ENCODE data around the gene LORICRIN.

LORICRIN gene

GRCh38 chr1:153271711-153272110, 12.2 kb downstream of the LORICRIN start:
- H3K27ac ChIP-seq (ENCODE audit: low read depth, low read length), result no peak overlapping the region
- H3K9ac ChIP-seq (ENCODE audit: low read depth, low read length), result no peak overlapping the region
- no peaks in the 10 kb centered on the region for H3K4me1 ChIP-seq (ENCODE audit: control insufficient read depth, insufficient read depth, low read length)
- no peaks in the 10 kb centered on the region for H3K9me3 ChIP-seq (ENCODE audit: control insufficient read depth, insufficient read depth, low read length)
- peaks cover 1% of the 10 kb centered on the region; the same call in 1 of the 2 replicates for H3K27me3 ChIP-seq (ENCODE audit: control insufficient read depth, insufficient read depth, low read length)
- H3K4me3 ChIP-seq (ENCODE audit: low read depth, low read length), result no peak overlapping the region
- no peaks in the 10 kb centered on the region for H3K36me3 ChIP-seq (ENCODE audit: control insufficient read depth, insufficient read depth, low read length)

DNA sequence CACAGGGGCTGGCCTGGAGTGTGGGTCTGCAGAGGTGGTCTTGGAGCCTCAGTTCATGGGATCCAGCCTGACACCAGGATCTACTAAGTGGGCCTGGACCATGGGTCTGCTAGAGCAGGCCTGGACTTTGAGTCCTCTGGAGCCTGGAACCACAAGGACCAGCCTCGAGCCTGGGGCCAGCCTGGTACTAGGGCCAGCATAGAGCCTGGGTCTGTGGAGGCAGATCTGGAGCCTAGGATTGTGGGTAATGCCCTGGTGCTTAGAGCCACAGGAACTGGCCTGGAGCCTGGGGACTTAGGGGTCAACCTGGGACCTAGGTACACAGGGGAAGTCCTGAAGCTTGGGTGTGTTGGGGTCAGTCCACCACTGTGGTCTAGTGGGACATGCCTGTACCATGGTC, 12.7 kb downstream of the LORICRIN start:
- Histone ChIP-seq H3K27me3 (ENCODE audit: control insufficient read depth, insufficient read depth, low read length) (no peaks in the 10 kb centered on the region; the same call in 1 of the 2 replicates), H3K27ac (ENCODE audit: low read depth, low read length) (no peak overlapping the region), H3K4me3 (ENCODE audit: low read depth, low read length) (no peak overlapping the region), H3K36me3 (ENCODE audit: control insufficient read depth, insufficient read depth, low read length) (no peaks in the 10 kb centered on the region), H3K4me1 (ENCODE audit: control insufficient read depth, insufficient read depth, low read length) (no peaks in the 10 kb centered on the region), H3K9me3 (ENCODE audit: control insufficient read depth, insufficient read depth, low read length) (no peaks in the 10 kb centered on the region), H3K9ac (ENCODE audit: low read depth, low read length) (no peak overlapping the region)

DNA sequence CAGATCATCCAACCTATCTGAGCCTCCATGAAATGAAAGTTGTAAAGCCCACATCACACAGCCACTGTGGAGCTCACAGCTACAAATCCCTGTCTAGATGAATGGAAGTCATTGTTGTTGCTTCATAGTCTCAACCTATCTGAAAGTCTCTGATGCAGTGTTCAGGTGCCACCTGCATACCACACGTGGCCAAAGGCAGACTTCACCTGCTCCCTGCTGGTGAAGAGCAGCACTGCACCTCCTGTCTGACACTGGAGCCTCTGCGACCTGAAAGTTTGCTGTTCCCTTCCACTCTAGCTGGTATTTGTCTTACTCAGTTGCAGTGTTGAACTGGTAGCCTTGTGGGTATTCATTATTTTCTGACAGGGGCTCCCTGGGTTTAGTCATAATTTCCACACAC, 18.4 kb downstream of the LORICRIN start:
- Histone ChIP-seq H3K4me1 (ENCODE audit: control insufficient read depth, insufficient read depth, low read length) (no peaks in the 10 kb centered on the region), H3K27ac (ENCODE audit: low read depth, low read length) (no peak overlapping the region), H3K36me3 (ENCODE audit: control insufficient read depth, insufficient read depth, low read length) (no peaks in the 10 kb centered on the region), H3K9ac (ENCODE audit: low read depth, low read length) (no peak overlapping the region), H3K9me3 (ENCODE audit: control insufficient read depth, insufficient read depth, low read length) (no peaks in the 10 kb centered on the region), H3K27me3 (ENCODE audit: control insufficient read depth, insufficient read depth, low read length) (no peaks in the 10 kb centered on the region; the same call in 1 of the 2 replicates), H3K4me3 (ENCODE audit: low read depth, low read length) (no peak overlapping the region)

DNA sequence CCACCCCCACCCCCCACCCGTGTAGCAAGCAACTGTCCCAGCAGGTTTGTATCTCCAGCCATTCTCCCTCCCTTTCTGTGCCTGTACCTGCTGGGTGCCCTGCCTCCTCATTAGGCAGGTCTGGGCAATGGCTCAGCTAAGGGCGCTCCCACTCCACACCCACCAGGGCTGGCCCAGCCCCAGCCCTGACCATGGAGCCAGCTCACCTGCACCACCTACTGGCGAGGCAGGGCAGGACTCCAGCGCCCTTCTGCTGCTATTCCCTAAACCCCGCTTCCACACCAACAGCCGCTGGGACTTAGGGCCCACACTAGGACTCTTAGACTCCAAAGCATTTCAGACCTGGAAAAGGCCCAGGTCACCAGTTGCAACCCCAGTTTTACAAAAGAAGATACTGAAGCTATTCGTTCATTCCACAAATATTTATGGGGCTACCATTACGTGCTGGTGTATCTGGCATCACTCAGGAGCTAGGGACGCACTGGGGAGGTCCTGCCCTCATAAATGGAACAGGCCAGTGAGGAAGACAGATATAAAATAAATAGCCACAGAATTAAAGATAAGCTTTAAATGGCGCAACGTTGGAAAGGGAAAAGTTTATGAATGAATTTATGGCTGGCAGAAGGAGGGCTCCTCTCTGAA, 29.3 kb downstream of the LORICRIN start:
- Histone ChIP-seq H3K9me3 (ENCODE audit: control insufficient read depth, insufficient read depth, low read length) (no peaks in the 10 kb centered on the region), H3K4me3 (ENCODE audit: low read depth, low read length) (no peak overlapping the region), H3K27ac (ENCODE audit: low read depth, low read length) (no peak overlapping the region), H3K36me3 (ENCODE audit: control insufficient read depth, insufficient read depth, low read length) (no peaks in the 10 kb centered on the region), H3K9ac (ENCODE audit: low read depth, low read length) (no peak overlapping the region), H3K4me1 (ENCODE audit: control insufficient read depth, insufficient read depth, low read length) (no peaks in the 10 kb centered on the region; the same call in 1 of the 2 replicates), H3K27me3 (ENCODE audit: control insufficient read depth, insufficient read depth, low read length) (0 out of 2 replicates have a peak, but pooled peaks cover 4% of the 10 kb centered on the region)

DNA sequence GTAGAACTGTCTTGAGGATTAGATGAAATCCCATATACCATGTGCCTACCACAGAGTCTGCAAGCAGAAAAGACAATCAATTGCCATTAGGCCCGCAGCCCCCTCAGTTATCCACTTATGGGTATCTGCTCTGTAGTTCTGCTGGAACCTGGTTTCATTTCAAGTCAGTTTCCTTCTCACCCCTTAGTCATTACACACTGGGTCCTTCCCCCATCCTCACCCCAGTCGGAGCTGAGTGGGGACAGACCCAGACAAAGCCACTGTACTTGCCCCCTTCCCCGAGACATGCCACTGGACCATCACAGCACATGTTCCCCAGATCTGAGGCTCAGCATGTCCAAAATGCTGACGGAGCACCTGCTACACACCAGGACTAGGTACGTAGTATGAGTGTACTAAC, 32.0 kb downstream of the LORICRIN start:
- H3K4me3 ChIP-seq (ENCODE audit: low read depth, low read length), result no peak overlapping the region
- no peaks in the 10 kb centered on the region for H3K36me3 ChIP-seq (ENCODE audit: control insufficient read depth, insufficient read depth, low read length)
- no peak overlapping the region for H3K27ac ChIP-seq (ENCODE audit: low read depth, low read length)
- H3K27me3 ChIP-seq (ENCODE audit: control insufficient read depth, insufficient read depth, low read length), result 0 out of 2 replicates have a peak, but pooled peaks cover 4% of the 10 kb centered on the region
- H3K4me1 ChIP-seq (ENCODE audit: control insufficient read depth, insufficient read depth, low read length), result no peaks in the 10 kb centered on the region; the same call in 1 of the 2 replicates
- H3K9me3 ChIP-seq (ENCODE audit: control insufficient read depth, insufficient read depth, low read length), result no peaks in the 10 kb centered on the region
- no peak overlapping the region for H3K9ac ChIP-seq (ENCODE audit: low read depth, low read length)

DNA sequence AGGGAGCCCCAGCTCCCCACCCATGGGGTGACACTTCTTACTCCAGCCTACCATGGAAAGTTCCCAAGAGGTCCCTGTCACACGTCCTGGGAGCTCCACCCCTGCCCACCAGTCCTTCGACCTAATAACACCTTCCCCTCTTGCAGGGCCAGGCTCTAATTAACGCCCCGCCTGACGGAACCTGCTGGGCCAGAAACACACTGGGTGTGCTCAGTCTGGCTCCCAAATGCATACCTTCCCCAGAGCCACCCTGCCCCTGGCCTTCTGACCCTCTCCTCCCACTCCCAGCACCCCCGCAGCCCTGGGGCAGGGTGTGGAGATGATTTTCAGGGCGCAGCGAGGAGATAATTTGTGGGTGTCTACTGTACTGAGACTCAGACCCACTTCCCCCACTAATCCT, 32.7 kb downstream of the LORICRIN start:
- Histone ChIP-seq H3K9ac (ENCODE audit: low read depth, low read length) (no peak overlapping the region), H3K4me3 (ENCODE audit: low read depth, low read length) (no peak overlapping the region), H3K9me3 (ENCODE audit: control insufficient read depth, insufficient read depth, low read length) (no peaks in the 10 kb centered on the region), H3K27me3 (ENCODE audit: control insufficient read depth, insufficient read depth, low read length) (0 out of 2 replicates have a peak, but pooled peaks cover 4% of the 10 kb centered on the region), H3K27ac (ENCODE audit: low read depth, low read length) (no peak overlapping the region), H3K4me1 (ENCODE audit: control insufficient read depth, insufficient read depth, low read length) (no peaks in the 10 kb centered on the region; the same call in 1 of the 2 replicates), H3K36me3 (ENCODE audit: control insufficient read depth, insufficient read depth, low read length) (no peaks in the 10 kb centered on the region)

DNA sequence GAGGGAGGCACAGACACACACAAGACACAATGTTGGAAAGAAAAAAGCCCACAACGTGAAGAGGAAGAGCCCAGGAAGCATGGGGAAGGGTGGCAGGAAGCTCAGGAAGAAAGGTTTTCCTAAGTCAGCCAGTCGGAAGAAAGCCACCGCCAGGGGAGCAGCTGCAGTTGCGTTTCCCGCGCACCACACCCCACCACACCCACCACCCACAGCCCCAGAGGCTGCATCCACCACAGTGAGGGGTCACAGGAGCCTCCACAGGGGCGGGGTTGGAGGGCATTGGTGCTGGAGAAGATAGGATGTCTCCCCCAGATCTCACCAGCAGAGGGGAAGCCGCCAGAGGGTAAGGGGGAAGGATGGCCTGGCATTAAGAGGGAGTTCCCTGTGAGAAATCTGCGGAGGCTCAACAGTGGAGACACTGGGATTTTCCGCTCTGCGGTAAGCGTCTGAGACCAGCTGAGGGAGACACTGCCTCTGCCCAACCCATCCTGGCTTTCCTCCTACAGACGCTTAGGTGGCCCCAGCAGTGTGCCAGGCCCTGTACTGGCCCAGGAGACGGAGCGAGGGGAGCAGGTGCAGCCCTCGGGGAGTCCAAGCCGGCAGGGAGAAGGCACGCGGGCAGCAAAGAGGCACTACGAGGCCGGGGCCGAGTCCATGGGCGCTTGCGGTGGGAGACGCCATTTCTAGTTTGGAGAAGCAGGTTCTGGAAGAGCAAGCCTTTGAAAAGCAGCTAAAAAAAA, 33.4 kb downstream of the LORICRIN start:
- no peak overlapping the region for H3K9ac ChIP-seq (ENCODE audit: low read depth, low read length)
- 0 out of 2 replicates have a peak, but pooled peaks cover 4% of the 10 kb centered on the region for H3K27me3 ChIP-seq (ENCODE audit: control insufficient read depth, insufficient read depth, low read length)
- H3K36me3 ChIP-seq (ENCODE audit: control insufficient read depth, insufficient read depth, low read length), result no peaks in the 10 kb centered on the region
- no peak overlapping the region for H3K4me3 ChIP-seq (ENCODE audit: low read depth, low read length)
- no peaks in the 10 kb centered on the region; the same call in 1 of the 2 replicates for H3K4me1 ChIP-seq (ENCODE audit: control insufficient read depth, insufficient read depth, low read length)
- no peaks in the 10 kb centered on the region for H3K9me3 ChIP-seq (ENCODE audit: control insufficient read depth, insufficient read depth, low read length)
- H3K27ac ChIP-seq (ENCODE audit: low read depth, low read length), result no peak overlapping the region

DNA sequence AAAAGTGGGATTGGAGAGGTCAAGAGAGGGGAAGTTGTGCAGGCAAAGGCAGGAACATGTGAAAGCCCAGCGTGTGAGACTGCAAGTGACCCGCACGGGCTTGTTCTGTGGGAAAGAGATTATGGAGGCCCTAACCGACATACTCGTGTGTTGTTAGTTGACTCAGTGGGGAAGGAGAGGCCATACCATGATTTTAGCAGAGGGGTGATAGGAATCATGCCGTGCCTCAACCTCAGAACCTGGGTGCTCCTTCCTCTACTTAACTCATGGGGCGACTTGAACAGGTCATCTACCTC, 33.9 kb downstream of the LORICRIN start:
- H3K4me3 ChIP-seq (ENCODE audit: low read depth, low read length), result no peak overlapping the region
- no peaks in the 10 kb centered on the region for H3K36me3 ChIP-seq (ENCODE audit: control insufficient read depth, insufficient read depth, low read length)
- 0 out of 2 replicates have a peak, but pooled peaks cover 4% of the 10 kb centered on the region for H3K27me3 ChIP-seq (ENCODE audit: control insufficient read depth, insufficient read depth, low read length)
- no peak overlapping the region for H3K27ac ChIP-seq (ENCODE audit: low read depth, low read length)
- H3K9ac ChIP-seq (ENCODE audit: low read depth, low read length), result no peak overlapping the region
- H3K4me1 ChIP-seq (ENCODE audit: control insufficient read depth, insufficient read depth, low read length), result no peaks in the 10 kb centered on the region; the same call in 1 of the 2 replicates
- H3K9me3 ChIP-seq (ENCODE audit: control insufficient read depth, insufficient read depth, low read length), result no peaks in the 10 kb centered on the region

GRCh38 chr1:153293851-153294250, 34.4 kb downstream of the LORICRIN start:
- Histone ChIP-seq H3K9me3 (ENCODE audit: control insufficient read depth, insufficient read depth, low read length) (no peaks in the 10 kb centered on the region), H3K27ac (ENCODE audit: low read depth, low read length) (no peak overlapping the region), H3K4me1 (ENCODE audit: control insufficient read depth, insufficient read depth, low read length) (no peaks in the 10 kb centered on the region; the same call in 1 of the 2 replicates), H3K4me3 (ENCODE audit: low read depth, low read length) (no peak overlapping the region), H3K9ac (ENCODE audit: low read depth, low read length) (no peak overlapping the region), H3K27me3 (ENCODE audit: control insufficient read depth, insufficient read depth, low read length) (0 out of 2 replicates have a peak, but pooled peaks cover 4% of the 10 kb centered on the region), H3K36me3 (ENCODE audit: control insufficient read depth, insufficient read depth, low read length) (no peaks in the 10 kb centered on the region)

GRCh38 chr1:153302308-153302707, 42.8 kb downstream of the LORICRIN start:
- no peaks in the 10 kb centered on the region for H3K9me3 ChIP-seq (ENCODE audit: control insufficient read depth, insufficient read depth, low read length)
- no peaks in the 10 kb centered on the region for H3K36me3 ChIP-seq (ENCODE audit: control insufficient read depth, insufficient read depth, low read length)
- H3K4me1 ChIP-seq (ENCODE audit: control insufficient read depth, insufficient read depth, low read length), result no peaks in the 10 kb centered on the region
- H3K27me3 ChIP-seq (ENCODE audit: control insufficient read depth, insufficient read depth, low read length), result no peaks in the 10 kb centered on the region
- H3K9ac ChIP-seq (ENCODE audit: low read depth, low read length), result no peak overlapping the region
- no peak overlapping the region for H3K27ac ChIP-seq (ENCODE audit: low read depth, low read length)
- H3K4me3 ChIP-seq (ENCODE audit: low read depth, low read length), result no peak overlapping the region

DNA sequence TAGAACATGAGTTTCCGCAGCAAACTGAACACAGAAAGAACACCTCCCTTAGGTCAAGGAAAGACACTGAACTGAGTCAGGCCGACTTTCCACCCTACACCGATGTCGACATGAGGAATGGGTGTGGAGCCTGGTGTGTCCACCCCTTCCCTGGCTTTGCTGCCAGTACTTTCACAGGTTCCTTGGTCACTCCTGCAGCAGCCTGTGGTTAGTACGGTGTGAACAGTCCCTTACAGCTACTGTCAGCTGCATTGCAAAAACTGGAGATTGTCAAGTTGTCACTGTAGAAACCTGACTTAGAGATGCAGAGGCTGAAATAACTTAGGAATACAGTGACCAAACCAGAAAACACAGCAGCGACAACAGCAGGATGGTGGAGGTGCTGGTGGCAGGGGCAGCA, 46.2 kb downstream of the LORICRIN start:
- Histone ChIP-seq H3K4me1 (ENCODE audit: control insufficient read depth, insufficient read depth, low read length) (no peaks in the 10 kb centered on the region), H3K27me3 (ENCODE audit: control insufficient read depth, insufficient read depth, low read length) (no peaks in the 10 kb centered on the region), H3K27ac (ENCODE audit: low read depth, low read length) (no peak overlapping the region), H3K9me3 (ENCODE audit: control insufficient read depth, insufficient read depth, low read length) (no peaks in the 10 kb centered on the region), H3K9ac (ENCODE audit: low read depth, low read length) (no peak overlapping the region), H3K36me3 (ENCODE audit: control insufficient read depth, insufficient read depth, low read length) (no peaks in the 10 kb centered on the region), H3K4me3 (ENCODE audit: low read depth, low read length) (no peak overlapping the region)

All from HUES48 (cell line).